ENCODE measurements around the gene ACKR2. TPM values are rescaled to one million over a fixed set of nuclear protein-coding genes. Genes with fewer than 3 reads are reported as not detected.

ACKR2 gene
- total and polyA plus RNA-seq, 2 of the 13 experiments (the other 11 are each of a cell fraction or from before 2014, with no cell fraction given) = 1.1 to 1.9 TPM

DNA sequence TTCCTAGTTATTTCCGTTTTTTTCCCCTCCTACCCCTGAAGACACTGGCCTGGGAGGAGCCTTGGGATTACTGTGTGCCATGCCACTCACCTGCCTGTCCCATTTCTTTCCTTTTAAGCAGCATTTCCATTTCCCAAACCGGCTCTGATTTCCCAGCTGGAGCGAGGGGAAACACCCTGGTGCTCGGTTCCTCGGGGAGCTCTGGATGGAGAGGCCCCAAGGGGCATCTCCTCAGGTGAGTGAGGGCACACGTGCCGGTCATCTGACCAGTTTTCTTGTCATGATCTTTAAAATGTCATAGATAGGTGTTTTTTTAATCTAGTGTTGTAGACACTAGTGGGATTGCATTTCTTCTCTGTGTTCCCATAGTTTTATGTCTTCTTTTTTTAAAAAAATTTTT, 99.4 kb downstream of the ACKR2 start:
- H3K4me3 ChIP-seq (replicated peaks in 1 of 3; ENCODE audit: insufficient read depth in 1 of 3, low read depth in 2 of 3, low read length in 3 of 3) = no peak overlapping the region
- ChIA-PET POLR2A (no interaction called here), CTCF (ENCODE audit: low intra/inter-chr PET ratio, low total read pairs) (no interaction called here)
- DNase-seq (ENCODE audit: low spot score) (no peak), FAIRE-seq (no peak), ATAC-seq (no peak)
- peaks cover 8% of the 10 kb centered on the region for H3K4me1 ChIP-seq (ENCODE audit: insufficient read depth, low read length)
- intact Hi-C loops (cut with micrococcal nuclease; ENCODE audit: unreplicated experiment) (no loop called here), in situ Hi-C loops (cut with HindIII; ENCODE audit: extremely low pct_ligation_motif_present, low pct_unique_long_range_greater_than_20kb) (no loop called here)
- TF ChIP-seq, protein P1, sequence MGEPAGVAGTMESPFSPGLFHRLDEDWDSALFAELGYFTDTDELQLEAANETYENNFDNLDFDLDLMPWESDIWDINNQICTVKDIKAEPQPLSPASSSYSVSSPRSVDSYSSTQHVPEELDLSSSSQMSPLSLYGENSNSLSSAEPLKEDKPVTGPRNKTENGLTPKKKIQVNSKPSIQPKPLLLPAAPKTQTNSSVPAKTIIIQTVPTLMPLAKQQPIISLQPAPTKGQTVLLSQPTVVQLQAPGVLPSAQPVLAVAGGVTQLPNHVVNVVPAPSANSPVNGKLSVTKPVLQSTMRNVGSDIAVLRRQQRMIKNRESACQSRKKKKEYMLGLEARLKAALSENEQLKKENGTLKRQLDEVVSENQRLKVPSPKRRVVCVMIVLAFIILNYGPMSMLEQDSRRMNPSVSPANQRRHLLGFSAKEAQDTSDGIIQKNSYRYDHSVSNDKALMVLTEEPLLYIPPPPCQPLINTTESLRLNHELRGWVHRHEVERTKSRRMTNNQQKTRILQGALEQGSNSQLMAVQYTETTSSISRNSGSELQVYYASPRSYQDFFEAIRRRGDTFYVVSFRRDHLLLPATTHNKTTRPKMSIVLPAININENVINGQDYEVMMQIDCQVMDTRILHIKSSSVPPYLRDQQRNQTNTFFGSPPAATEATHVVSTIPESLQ (CRISPR knock-in tag; conservative IDR thresholded peaks at IDR 0.05) = no peak
- no peak for TF ChIP-seq ZNF569 (CRISPR knock-in tag; IDR thresholded peaks at IDR 0.05; ENCODE audit: borderline replicate concordance)
- TF ChIP-seq ZNF326 (CRISPR knock-in tag; IDR thresholded peaks at IDR 0.05; ENCODE audit: borderline replicate concordance) = no peak
- TF ChIP-seq JUNB (CRISPR knock-in tag; IDR thresholded peaks at IDR 0.05; ENCODE audit: borderline replicate concordance) = no peak
- TF ChIP-seq THAP8 (CRISPR knock-in tag; IDR thresholded peaks at IDR 0.05; ENCODE audit: borderline replicate concordance) = no peak
- TF ChIP-seq ZNF251 (CRISPR knock-in tag; IDR thresholded peaks at IDR 0.05) = no peak
- TF ChIP-seq PPARG (CRISPR knock-in tag; conservative IDR thresholded peaks at IDR 0.05) = no peak
- TF ChIP-seq, protein P2, sequence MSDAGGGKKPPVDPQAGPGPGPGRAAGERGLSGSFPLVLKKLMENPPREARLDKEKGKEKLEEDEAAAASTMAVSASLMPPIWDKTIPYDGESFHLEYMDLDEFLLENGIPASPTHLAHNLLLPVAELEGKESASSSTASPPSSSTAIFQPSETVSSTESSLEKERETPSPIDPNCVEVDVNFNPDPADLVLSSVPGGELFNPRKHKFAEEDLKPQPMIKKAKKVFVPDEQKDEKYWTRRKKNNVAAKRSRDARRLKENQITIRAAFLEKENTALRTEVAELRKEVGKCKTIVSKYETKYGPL (CRISPR knock-in tag; IDR thresholded peaks at IDR 0.05) = no peak
- TF ChIP-seq, protein P3, sequence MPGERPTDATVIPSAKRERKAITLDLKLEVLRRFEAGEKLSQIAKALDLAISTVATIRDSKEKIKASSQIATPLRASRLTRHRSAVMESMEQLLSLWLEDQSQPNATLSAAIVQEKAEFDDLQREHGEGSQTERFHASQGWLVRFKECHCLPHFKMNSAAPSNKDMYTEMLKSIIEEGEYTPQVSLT (CRISPR knock-in tag; IDR thresholded peaks at IDR 0.05; ENCODE audit: borderline replicate concordance, low read depth) = no peak
- TF ChIP-seq ASH2L (IDR thresholded peaks at IDR 0.05; ENCODE audit: insufficient read length, low read depth, low read length) = no peak
- TF ChIP-seq ZFY (CRISPR knock-in tag; IDR thresholded peaks at IDR 0.05) = no peak
- no peak overlapping the region for H3K4me2 ChIP-seq (ENCODE audit: low read depth, low read length)
- H3K79me2 ChIP-seq (ENCODE audit: insufficient read depth, low read length) = no peaks in the 10 kb centered on the region
- no peak overlapping the region for H3K27ac ChIP-seq (ENCODE audit: extremely low read length, insufficient read depth, low read length)
- BruUV-seq (replicated peaks) = no TSS peak
- no peaks in the 10 kb centered on the region for H3K36me3 ChIP-seq (replicated peaks in 1 of 2; ENCODE audit: control insufficient read depth in 1 of 2, insufficient read depth in 2 of 2, low read length in 2 of 2)
- no peak overlapping the region for H3K9ac ChIP-seq (ENCODE audit: insufficient read depth, low read depth, low read length)
- no peaks in the 10 kb centered on the region for H3K9me3 ChIP-seq (ENCODE audit: low read length)
- no peak overlapping the region for H2AFZ ChIP-seq (ENCODE audit: low read length)
- 25% methylated on average over 7 of the region's 7 CpGs for WGBS (ENCODE audit: low lambda C conversion rate)
- H3K27me3 ChIP-seq (ENCODE audit: control insufficient read depth in 1 of 2, insufficient read depth in 2 of 2, low read length in 2 of 2) = peaks cover 2 to 22% of the 10 kb centered on the region in 2 experiments; a peak in 3 of 5 replicates
- no peaks in the 10 kb centered on the region for H4K20me1 ChIP-seq (ENCODE audit: insufficient read depth, low read length)
